Naive thymus-derived CD4-positive, alpha-beta T cell (primary cell): ENCODE results near the gene NPAS3. TPM values are rescaled to one million over a fixed set of nuclear protein-coding genes. Genes with fewer than 3 reads are reported as not detected.

Experiments
- ATAC-seq: fragments of 150-1000 bp; cut with Tn5 transposase; 2 replicates; pipeline ENCODE4 v1.10.0; 2021; ENCODE audit warnings: mild to moderate bottlenecking, moderate library complexity
- CTCF ChIA-PET: fragments of 350-600 bp; sonication (Branson Sonifier 250); formaldehyde crosslinking; loops from one replicate; lab custom pipeline; 2021; ENCODE audit warnings: antibody characterized with exemption; lab: Charles Lee
- POLR2A ChIA-PET: fragments of 350-600 bp; sonication (Branson Sonifier 250); formaldehyde crosslinking; loops from one replicate; lab custom pipeline; 2021; ENCODE audit warnings: antibody characterized with exemption, inconsistent platforms; lab: Charles Lee
- DNase-seq, 9 donors: peaks; one replicate each; pipeline versions ENCODE4 v3.0.0 to v3.0.0-alpha.2; 2020 to 2022; ENCODE audit warnings: mixed read lengths in 1 of 9
- H3K27ac ChIP-seq: one replicate; pipeline ENCODE4 v1.7.0; 2013; ENCODE audit warnings: mild to moderate bottlenecking, low read depth, low read length, moderate library complexity
- H3K27me3 ChIP-seq, 2 donors: one replicate each; pipeline ENCODE4 v1.7.0; 2013; ENCODE audit warnings: low read length in 2 of 2, mild to moderate bottlenecking in 2 of 2, moderate library complexity in 2 of 2; ENCODE audit not compliant: control insufficient read depth in 2 of 2, insufficient read depth in 2 of 2
- H3K36me3 ChIP-seq, 3 experiments: 1 replicate in 2 of 3; 2 replicates in 1 of 3; pipeline ENCODE4 v1.7.0; 2013; ENCODE audit warnings: low read length in 3 of 3, mild to moderate bottlenecking in 3 of 3, moderate library complexity in 1 of 3; ENCODE audit not compliant: insufficient read depth in 3 of 3, control insufficient read depth in 2 of 3
- H3K4me1 ChIP-seq, 2 donors: one replicate each; pipeline ENCODE4 v1.7.0; 2013; ENCODE audit warnings: low read length in 2 of 2, mild to moderate bottlenecking in 2 of 2, moderate library complexity in 1 of 2; ENCODE audit not compliant: control insufficient read depth in 2 of 2, insufficient read depth in 2 of 2
- H3K4me3 ChIP-seq: 2 replicates; pipeline ENCODE4 v1.7.0; 2013; ENCODE audit warnings: mild to moderate bottlenecking, low read length
- H3K9me3 ChIP-seq, 3 experiments: 1 replicate in 2 of 3; 2 replicates in 1 of 3; pipeline ENCODE4 v1.7.0; 2013; ENCODE audit warnings: low read length in 3 of 3; ENCODE audit not compliant: control insufficient read depth in 2 of 3
- H3K27ac Mint-ChIP-seq, 9 donors: one replicate each; pipeline ENCODE4 v1.8.0; 2020 to 2022; ENCODE audit warnings: mixed read lengths in 9 of 9, mild to moderate bottlenecking in 8 of 9, moderate library complexity in 5 of 9, inconsistent platforms in 2 of 9
- H3K27me3 Mint-ChIP-seq, 5 donors: one replicate each; pipeline ENCODE4 v1.8.0; 2021 to 2022; ENCODE audit warnings: mixed read lengths in 5 of 5, mild to moderate bottlenecking in 1 of 5
- H3K36me3 Mint-ChIP-seq, 5 donors: one replicate each; pipeline ENCODE4 v1.8.0; 2020 to 2022; ENCODE audit warnings: mixed read lengths in 5 of 5, mild to moderate bottlenecking in 3 of 5, inconsistent platforms in 1 of 5
- H3K4me1 Mint-ChIP-seq, 7 donors: one replicate each; pipeline ENCODE4 v1.8.0; 2020 to 2022; ENCODE audit warnings: mixed read lengths in 7 of 7, mild to moderate bottlenecking in 3 of 7, inconsistent platforms in 1 of 7
- H3K4me3 Mint-ChIP-seq, 10 donors: one replicate each; pipeline ENCODE4 v1.8.0; 2020 to 2022; ENCODE audit warnings: mild to moderate bottlenecking in 10 of 10, mixed read lengths in 10 of 10, moderate library complexity in 6 of 10, inconsistent platforms in 2 of 10
- H3K9me3 Mint-ChIP-seq, 11 donors: one replicate each; pipeline ENCODE4 v1.8.0; 2020 to 2022; ENCODE audit warnings: mixed read lengths in 11 of 11, mild to moderate bottlenecking in 4 of 11, inconsistent platforms in 1 of 11, moderate library complexity in 1 of 11
- intact Hi-C, 2 donors: fragments of 100-400 bp; cut with micrococcal nuclease; formaldehyde crosslinking; loops; one replicate each; pipeline ENCODE4 v1.15.1; 2023
- polyA plus RNA-seq, 2 donors: library from polyadenylated mRNA; unstranded; fragments of 300-500 nt; fragmentation: Illumina TruSeq; gene quantifications; one replicate each; pipeline ENCODE4 v1.2.3, GENCODE V29; 2021
- total RNA-seq, 6 experiments: library from RNA in 5 of 6; stranded (reverse) in 5 of 6; gene quantifications; 1 replicate in 5 of 6; 2 replicates in 1 of 6; pipeline ENCODE4 v1.2.3 and lab custom pipeline; 2021 to 2026

Gene NPAS3
- total and polyA plus RNA-seq, 7 experiments from 2014 or later: not detected

- H3K27me3 Mint-ChIP-seq: peaks cover 0 to 9% (median 0%) of the 10 kb centered on the region in 5 donors
- Histone ChIP-seq H3K4me1 (no peaks in the 10 kb centered on the region), H3K27me3 (no peaks in the 10 kb centered on the region), H3K4me3 (no peak overlapping the region), H3K9me3 (no peaks in the 10 kb centered on the region), H3K27ac (no peak overlapping the region), H3K36me3 (no peaks in the 10 kb centered on the region)
- H3K4me3 Mint-ChIP-seq: no peak overlapping the region
- CTCF ChIA-PET: no interaction called here
- no peak for DNase-seq
- peaks cover 0 to 13% (median 4%) of the 10 kb centered on the region in 11 donors for H3K9me3 Mint-ChIP-seq
- POLR2A ChIA-PET: no interaction called here
- no peak overlapping the region for H3K27ac Mint-ChIP-seq
- intact Hi-C loops: no loop called here
- ATAC-seq: no peak
- no peaks in the 10 kb centered on the region for H3K36me3 Mint-ChIP-seq
- H3K4me1 Mint-ChIP-seq: no peaks in the 10 kb centered on the region
Observed at GRCh38 chr14:33359288-33359881, 420.7 kb downstream of the NPAS3 start.

- H3K4me1 Mint-ChIP-seq: no peaks in the 10 kb centered on the region
- no peaks in the 10 kb centered on the region for H3K27me3 ChIP-seq
- ChIA-PET POLR2A (no interaction called here), CTCF (interaction anchor here (0.7 kb wide), 1 partner anchor 960 kb away, joined by 4 read pairs; no protein-coding TSS in a partner anchor)
- no peak overlapping the region for H3K27ac ChIP-seq
- no peaks in the 10 kb centered on the region for H3K9me3 ChIP-seq
- ATAC-seq (no peak), DNase-seq (no peak)
- H3K9me3 Mint-ChIP-seq: peaks cover 0 to 4% (median 0%) of the 10 kb centered on the region in 11 donors
- H3K4me1 ChIP-seq: no peaks in the 10 kb centered on the region
- intact Hi-C loops: no loop called here
- H3K27me3 Mint-ChIP-seq: peaks cover 0 to 5% (median 3%) of the 10 kb centered on the region in 5 donors
- no peak overlapping the region for H3K4me3 ChIP-seq
- H3K4me3 Mint-ChIP-seq: no peak overlapping the region
- H3K36me3 ChIP-seq: no peaks in the 10 kb centered on the region
- no peak overlapping the region for H3K27ac Mint-ChIP-seq
- H3K36me3 Mint-ChIP-seq: no peaks in the 10 kb centered on the region
Observed at GRCh38 chr14:33362934-33363333, 424.3 kb downstream of the NPAS3 start.

- no peak for ATAC-seq
- no peak overlapping the region for H3K4me3 ChIP-seq
- ChIA-PET POLR2A (no interaction called here), CTCF (interaction anchor here (0.7 kb wide), 1 partner anchor 961 kb away, joined by 4 read pairs; no protein-coding TSS in a partner anchor)
- no peaks in the 10 kb centered on the region for H3K4me1 Mint-ChIP-seq
- DNase-seq: no peak
- H3K27me3 ChIP-seq: no peaks in the 10 kb centered on the region
- H3K36me3 ChIP-seq: no peaks in the 10 kb centered on the region
- H3K27me3 Mint-ChIP-seq: peaks cover 0 to 5% (median 3%) of the 10 kb centered on the region in 5 donors
- intact Hi-C loops: no loop called here
- H3K36me3 Mint-ChIP-seq: no peaks in the 10 kb centered on the region
- H3K9me3 Mint-ChIP-seq: peaks cover 0 to 5% (median 0%) of the 10 kb centered on the region in 11 donors
- no peak overlapping the region for H3K27ac ChIP-seq
- H3K4me3 Mint-ChIP-seq: no peak overlapping the region
- no peaks in the 10 kb centered on the region for H3K4me1 ChIP-seq
- H3K9me3 ChIP-seq: no peaks in the 10 kb centered on the region
- H3K27ac Mint-ChIP-seq: no peak overlapping the region
Observed at GRCh38 chr14:33363682-33364081, 425.0 kb downstream of the NPAS3 start.

- H3K4me1 ChIP-seq: no peaks in the 10 kb centered on the region
- POLR2A ChIA-PET: no interaction called here
- ATAC-seq: no peak
- no peak overlapping the region for H3K27ac Mint-ChIP-seq
- H3K36me3 ChIP-seq: no peaks in the 10 kb centered on the region
- H3K4me1 Mint-ChIP-seq: no peaks in the 10 kb centered on the region
- no peak overlapping the region for H3K4me3 Mint-ChIP-seq
- peaks cover 0 to 5% (median 3%) of the 10 kb centered on the region in 5 donors for H3K27me3 Mint-ChIP-seq
- no peak overlapping the region for H3K4me3 ChIP-seq
- no peaks in the 10 kb centered on the region for H3K27me3 ChIP-seq
- no peaks in the 10 kb centered on the region for H3K36me3 Mint-ChIP-seq
- DNase-seq: no peak
- H3K9me3 ChIP-seq: no peaks in the 10 kb centered on the region
- intact Hi-C loops: no loop called here
- CTCF ChIA-PET: no interaction called here
- peaks cover 0 to 5% (median 0%) of the 10 kb centered on the region in 11 donors for H3K9me3 Mint-ChIP-seq
- no peak overlapping the region for H3K27ac ChIP-seq
Observed at GRCh38 chr14:33364466-33364865, 425.8 kb downstream of the NPAS3 start.

- no peak overlapping the region for H3K27ac ChIP-seq
- ChIA-PET POLR2A (no interaction called here), CTCF (no interaction called here)
- Mint-ChIP-seq H3K9me3 (peaks cover 0 to 4% (median 0%) of the 10 kb centered on the region in 11 donors), H3K27me3 (peaks cover 0 to 3% (median 0%) of the 10 kb centered on the region in 5 donors), H3K27ac (no peak overlapping the region), H3K36me3 (no peaks in the 10 kb centered on the region), H3K4me3 (no peak overlapping the region), H3K4me1 (no peaks in the 10 kb centered on the region)
- intact Hi-C loops: no loop called here
- H3K9me3 ChIP-seq: no peaks in the 10 kb centered on the region
- no peaks in the 10 kb centered on the region for H3K36me3 ChIP-seq
- H3K4me3 ChIP-seq: no peak overlapping the region
- ATAC-seq (no peak), DNase-seq (no peak)
- H3K4me1 ChIP-seq: no peaks in the 10 kb centered on the region
- H3K27me3 ChIP-seq: no peaks in the 10 kb centered on the region
Observed at GRCh38 chr14:33369041-33369440, 430.4 kb downstream of the NPAS3 start.

- Histone ChIP-seq H3K27ac (no peak overlapping the region), H3K4me1 (no peaks in the 10 kb centered on the region), H3K9me3 (no peaks in the 10 kb centered on the region), H3K27me3 (no peaks in the 10 kb centered on the region), H3K4me3 (no peak overlapping the region), H3K36me3 (no peaks in the 10 kb centered on the region)
- CTCF ChIA-PET: no interaction called here
- POLR2A ChIA-PET: no interaction called here
- Mint-ChIP-seq H3K36me3 (no peaks in the 10 kb centered on the region), H3K27ac (no peak overlapping the region), H3K4me3 (no peak overlapping the region), H3K27me3 (peaks cover 0 to 3% (median 0%) of the 10 kb centered on the region in 5 donors), H3K9me3 (peaks cover 0 to 4% (median 0%) of the 10 kb centered on the region in 11 donors), H3K4me1 (no peaks in the 10 kb centered on the region)
- DNase-seq: no peak
- ATAC-seq: no peak
- intact Hi-C loops: no loop called here
Observed at GRCh38 chr14:33369972-33370371, 431.3 kb downstream of the NPAS3 start.

GRCh38 chr14:33370426-33370825 is 431.7 kb downstream of the NPAS3 start:
- Histone ChIP-seq H3K27me3 (no peaks in the 10 kb centered on the region), H3K27ac (no peak overlapping the region), H3K9me3 (no peaks in the 10 kb centered on the region), H3K4me3 (no peak overlapping the region), H3K4me1 (no peaks in the 10 kb centered on the region), H3K36me3 (no peaks in the 10 kb centered on the region)
- Mint-ChIP-seq H3K9me3 (peaks cover 0 to 4% (median 0%) of the 10 kb centered on the region in 11 donors), H3K4me3 (no peak overlapping the region), H3K4me1 (no peaks in the 10 kb centered on the region), H3K27ac (no peak overlapping the region), H3K36me3 (no peaks in the 10 kb centered on the region), H3K27me3 (peaks cover 0 to 3% (median 0%) of the 10 kb centered on the region in 5 donors)
- ATAC-seq (no peak), DNase-seq (no peak)
- ChIA-PET CTCF (no interaction called here), POLR2A (no interaction called here)
- intact Hi-C loops: no loop called here
